Loucy (cell line): ENCODE data around the gene AGPAT3.

Experiments
- CTCF ChIP-seq: fragments of 200-600 bp; sonication (generic); conservative IDR thresholded peaks from 2 replicates; pipeline ENCODE4 v1.5.1; 2014; ENCODE audit warnings: mild to moderate bottlenecking, antibody characterized with exemption, low read length
- EZH2phosphoT487 ChIP-seq: fragments of 200-600 bp; IDR thresholded peaks from 2 replicates; pipeline ENCODE4 v1.6.1; 2018; ENCODE audit warnings: antibody characterized with exemption, mild to moderate bottlenecking, moderate library complexity, borderline replicate concordance

GRCh38 chr21:43979654-43980053 is 114.6 kb downstream of the AGPAT3 start:
- no peak for TF ChIP-seq CTCF
- no peak for TF ChIP-seq EZH2phosphoT487
